ENCODE measurements around the gene TMCC1.

TMCC1 gene

DNA sequence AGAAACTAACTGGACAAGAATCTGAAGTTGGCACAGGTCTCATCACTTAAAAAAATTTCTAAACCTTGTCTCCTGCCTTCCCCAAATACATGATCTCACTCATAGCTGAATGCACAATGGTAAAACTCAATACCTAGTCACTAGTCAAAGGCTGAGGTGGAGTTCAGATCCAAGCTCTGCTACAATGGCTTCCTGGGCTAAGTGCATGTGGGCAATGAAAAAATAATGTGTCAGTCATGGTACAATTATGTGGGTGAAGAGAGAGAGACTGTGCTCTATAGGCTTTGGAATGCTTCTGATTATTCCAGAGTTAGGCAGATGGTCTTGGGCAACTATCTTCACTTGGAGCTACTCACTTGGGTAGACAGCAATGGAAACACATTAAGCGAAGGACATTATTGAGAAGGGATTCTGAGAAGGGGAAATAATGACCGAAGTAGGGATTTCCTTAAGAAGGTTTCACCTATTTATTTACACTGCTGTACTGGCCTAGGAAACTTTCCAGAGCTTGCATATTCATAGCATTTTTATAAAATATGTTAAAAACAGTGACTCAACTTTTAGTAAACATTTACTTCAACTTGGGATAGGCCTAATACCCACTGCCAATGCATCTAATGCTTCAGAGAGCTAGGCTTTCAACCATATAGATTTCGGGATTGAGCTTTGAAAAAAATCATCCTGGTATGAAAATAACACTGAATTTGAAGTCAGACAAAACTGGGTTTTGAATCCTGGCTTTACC, 228.3 kb downstream of the TMCC1 start:
- Mint-ChIP-seq H3K4me3 (no peak overlapping the region), H3K27me3 (ENCODE audit: low read depth) (no peaks in the 10 kb centered on the region), H3K36me3 (ENCODE audit: low read depth) (peaks cover 24% of the 10 kb centered on the region), H3K4me1 (peaks cover 34% of the 10 kb centered on the region), H3K9me3 (no peaks in the 10 kb centered on the region), H3K27ac (peak overlapping the region in 1 of 3 experiments; percentile 4)
- TF ChIP-seq, protein P1, sequence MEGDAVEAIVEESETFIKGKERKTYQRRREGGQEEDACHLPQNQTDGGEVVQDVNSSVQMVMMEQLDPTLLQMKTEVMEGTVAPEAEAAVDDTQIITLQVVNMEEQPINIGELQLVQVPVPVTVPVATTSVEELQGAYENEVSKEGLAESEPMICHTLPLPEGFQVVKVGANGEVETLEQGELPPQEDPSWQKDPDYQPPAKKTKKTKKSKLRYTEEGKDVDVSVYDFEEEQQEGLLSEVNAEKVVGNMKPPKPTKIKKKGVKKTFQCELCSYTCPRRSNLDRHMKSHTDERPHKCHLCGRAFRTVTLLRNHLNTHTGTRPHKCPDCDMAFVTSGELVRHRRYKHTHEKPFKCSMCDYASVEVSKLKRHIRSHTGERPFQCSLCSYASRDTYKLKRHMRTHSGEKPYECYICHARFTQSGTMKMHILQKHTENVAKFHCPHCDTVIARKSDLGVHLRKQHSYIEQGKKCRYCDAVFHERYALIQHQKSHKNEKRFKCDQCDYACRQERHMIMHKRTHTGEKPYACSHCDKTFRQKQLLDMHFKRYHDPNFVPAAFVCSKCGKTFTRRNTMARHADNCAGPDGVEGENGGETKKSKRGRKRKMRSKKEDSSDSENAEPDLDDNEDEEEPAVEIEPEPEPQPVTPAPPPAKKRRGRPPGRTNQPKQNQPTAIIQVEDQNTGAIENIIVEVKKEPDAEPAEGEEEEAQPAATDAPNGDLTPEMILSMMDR (IDR thresholded peaks at IDR 0.05; ENCODE audit: unreplicated experiment in 3 of 3) = no peak

DNA sequence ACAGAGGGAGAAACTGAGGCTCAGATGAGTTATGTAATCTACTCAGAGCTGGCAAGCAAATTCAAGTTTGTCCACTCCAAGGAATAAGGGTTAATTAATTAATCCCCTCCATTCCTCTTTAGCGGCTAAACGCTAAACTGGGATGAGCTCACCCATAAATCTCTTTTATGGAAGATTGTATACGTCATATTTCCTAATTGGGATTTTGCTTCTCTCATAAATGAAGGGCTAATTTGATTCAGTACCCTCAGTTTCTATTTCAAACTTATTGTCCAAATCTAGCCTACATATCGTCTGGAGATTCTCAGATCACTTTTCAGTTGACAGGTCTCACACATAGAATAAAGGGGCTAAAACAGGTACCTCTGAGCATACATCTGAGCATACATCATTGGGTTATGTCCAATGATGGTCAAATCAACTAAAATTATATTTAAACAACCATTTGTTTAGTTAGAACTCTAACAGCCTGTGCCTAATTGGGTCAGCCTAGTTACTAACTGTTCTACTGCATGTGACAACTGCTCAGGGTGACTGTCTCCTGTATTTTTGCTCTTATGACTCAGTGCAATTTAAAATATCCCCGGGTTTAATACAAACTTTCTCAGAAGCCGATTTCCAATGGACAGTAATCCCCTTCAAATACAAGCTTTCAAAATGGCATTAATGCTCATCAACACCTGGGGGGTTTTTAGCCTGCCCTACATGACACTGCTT, 229.4 kb downstream of the TMCC1 start:
- Mint-ChIP-seq H3K4me1 (peaks cover 40% of the 10 kb centered on the region), H3K4me3 (peak overlapping the region in 1 of 3 experiments; percentile 9), H3K9me3 (no peaks in the 10 kb centered on the region), H3K36me3 (ENCODE audit: low read depth) (peaks cover 16% of the 10 kb centered on the region), H3K27ac (peak overlapping the region in 1 of 3 experiments; percentile 1), H3K27me3 (ENCODE audit: low read depth) (no peaks in the 10 kb centered on the region)
- TF ChIP-seq, protein P1 (IDR thresholded peaks at IDR 0.05; ENCODE audit: unreplicated experiment in 3 of 3) = no peak

DNA sequence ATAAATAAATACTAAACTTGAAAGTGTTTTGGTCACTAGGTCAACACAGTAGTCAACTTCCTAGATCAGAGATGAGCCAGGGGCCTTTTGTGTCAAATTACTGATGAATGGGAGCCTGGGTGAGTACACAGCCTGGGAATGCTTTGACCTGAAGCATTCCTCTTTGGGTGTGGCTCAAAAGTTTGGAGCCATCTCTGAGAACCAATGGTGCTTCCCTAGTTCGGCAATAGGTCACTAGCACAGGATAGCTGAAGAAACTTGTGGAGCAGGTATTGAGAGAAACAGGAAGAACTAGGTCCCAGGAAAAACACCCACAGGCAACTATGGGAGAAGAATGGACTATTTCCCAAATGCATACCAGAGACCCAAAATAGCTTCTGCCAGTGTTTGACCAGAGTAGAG, 230.5 kb downstream of the TMCC1 start:
- Mint-ChIP-seq H3K4me3 (peak overlapping the region in 1 of 3 experiments; percentile 4), H3K9me3 (no peaks in the 10 kb centered on the region), H3K4me1 (peaks cover 44% of the 10 kb centered on the region), H3K27me3 (ENCODE audit: low read depth) (no peaks in the 10 kb centered on the region), H3K27ac (peak overlapping the region; percentile 58 to 85 (median 80)), H3K36me3 (ENCODE audit: low read depth) (peaks cover 12% of the 10 kb centered on the region)
- TF ChIP-seq, protein P1 (IDR thresholded peaks at IDR 0.05; ENCODE audit: unreplicated experiment in 3 of 3) = no peak

DNA sequence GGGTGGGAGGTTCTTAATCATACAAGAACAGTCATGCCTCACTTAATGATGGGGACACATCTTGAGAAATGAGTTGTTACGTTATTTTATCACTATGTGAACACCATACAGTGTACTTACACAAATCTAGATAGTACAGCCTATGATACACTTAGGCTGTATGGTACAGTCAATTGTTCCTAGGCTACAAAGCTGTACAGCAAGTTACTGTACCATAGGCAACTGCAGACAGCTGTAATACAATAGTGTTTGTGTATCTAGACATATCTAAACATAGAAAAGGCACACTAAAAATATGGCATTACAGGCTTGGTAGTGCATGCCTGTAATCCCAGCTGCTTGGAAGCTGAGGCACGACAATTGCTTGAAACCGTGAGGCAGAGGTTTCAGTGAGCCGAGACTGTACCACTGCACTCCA, 231.3 kb downstream of the TMCC1 start:
- peaks cover 53% of the 10 kb centered on the region for H3K4me1 Mint-ChIP-seq
- no peaks in the 10 kb centered on the region for H3K27me3 Mint-ChIP-seq (ENCODE audit: low read depth)
- H3K9me3 Mint-ChIP-seq = no peaks in the 10 kb centered on the region
- H3K4me3 Mint-ChIP-seq = no peak overlapping the region
- TF ChIP-seq, protein P1 (IDR thresholded peaks at IDR 0.05; ENCODE audit: unreplicated experiment in 3 of 3) = no peak
- peak overlapping the region; percentile 58 to 64 (median 64) for H3K27ac Mint-ChIP-seq
- H3K36me3 Mint-ChIP-seq (ENCODE audit: low read depth) = peaks cover 5% of the 10 kb centered on the region

DNA sequence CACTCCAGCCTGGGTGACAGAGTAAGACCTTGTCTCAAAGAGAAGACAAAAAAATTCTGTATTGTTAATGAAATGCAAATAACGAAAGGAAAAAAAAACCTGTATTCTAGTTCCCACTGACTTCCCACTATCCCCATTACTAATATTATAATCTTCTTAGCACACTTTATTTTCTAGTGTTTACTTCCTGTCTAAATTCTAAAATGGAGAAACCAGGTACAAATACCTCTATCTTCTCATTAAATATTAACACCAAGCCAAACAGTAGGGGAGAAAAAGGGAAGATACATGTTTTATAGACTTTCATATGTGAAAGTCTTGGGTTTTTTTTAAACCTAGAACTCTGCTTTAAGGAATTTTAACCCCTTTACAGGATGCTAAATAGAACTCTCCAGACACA, 231.7 kb downstream of the TMCC1 start:
- H3K27ac Mint-ChIP-seq = peak overlapping the region; percentile 58 to 64 (median 64)
- no peaks in the 10 kb centered on the region for H3K27me3 Mint-ChIP-seq (ENCODE audit: low read depth)
- H3K4me3 Mint-ChIP-seq = no peak overlapping the region
- TF ChIP-seq, protein P1 (IDR thresholded peaks at IDR 0.05; ENCODE audit: unreplicated experiment in 3 of 3) = no peak
- peaks cover 57% of the 10 kb centered on the region for H3K4me1 Mint-ChIP-seq
- no peaks in the 10 kb centered on the region for H3K9me3 Mint-ChIP-seq
- H3K36me3 Mint-ChIP-seq (ENCODE audit: low read depth) = peaks cover 5% of the 10 kb centered on the region

Data from nephron (organoid).